Smooth muscle cell (in vitro differentiated cells): ENCODE results near the gene MRPL40. TPM values are rescaled to one million over a fixed set of nuclear protein-coding genes. Genes with fewer than 3 reads are reported as not detected.

Experiments
- DNase-seq: peaks from one replicate; lab custom pipeline; 2025; ENCODE audit not compliant: unreplicated experiment; lab: John Stamatoyannopoulos, UW
- H2AFZ ChIP-seq: fragments of 200-600 bp; sonication (generic); 2 replicates; pipeline ENCODE4 v1.6.0; 2016; ENCODE audit warnings: antibody characterized with exemption, low read depth, mild to moderate bottlenecking
- H3F3A ChIP-seq: fragments of 200-600 bp; sonication (generic); 2 replicates; pipeline ENCODE4 v1.6.0; 2017; ENCODE audit warnings: antibody characterized with exemption, low read depth
- H3K27ac ChIP-seq: fragments of 200-600 bp; sonication (generic); 2 replicates; pipeline ENCODE4 v1.5.1; 2016; ENCODE audit warnings: low read depth, mild to moderate bottlenecking
- H3K27me3 ChIP-seq: fragments of 200-600 bp; sonication (generic); 2 replicates; pipeline ENCODE4 v1.6.1; 2016; ENCODE audit warnings: low read depth, mild to moderate bottlenecking
- H3K36me3 ChIP-seq: fragments of 200-600 bp; sonication (generic); 2 replicates; pipeline ENCODE4 v1.5.1; 2016; ENCODE audit warnings: low read depth
- H3K4me1 ChIP-seq: fragments of 200-600 bp; sonication (generic); 2 replicates; pipeline ENCODE4 v1.5.1; 2016; ENCODE audit warnings: low read depth
- H3K4me2 ChIP-seq: fragments of 200-600 bp; sonication (generic); 2 replicates; pipeline ENCODE4 v1.6.0; 2016; ENCODE audit warnings: mild to moderate bottlenecking
- H3K4me3 ChIP-seq: fragments of 200-600 bp; sonication (generic); 2 replicates; pipeline ENCODE4 v1.5.1; 2016; ENCODE audit warnings: mild to moderate bottlenecking
- H3K79me2 ChIP-seq: fragments of 200-600 bp; sonication (generic); 2 replicates; pipeline ENCODE4 v1.6.0; 2016; ENCODE audit warnings: low read depth, mild to moderate bottlenecking
- H3K9ac ChIP-seq: fragments of 200-600 bp; sonication (generic); 2 replicates; pipeline ENCODE4 v1.6.0; 2016; ENCODE audit warnings: low read depth
- H3K9me3 ChIP-seq: fragments of 200-600 bp; sonication (generic); replicated peaks from 2 replicates; pipeline ENCODE4 v1.5.1; 2016; ENCODE audit warnings: low read depth
- H4K20me1 ChIP-seq: fragments of 200-600 bp; sonication (generic); 2 replicates; pipeline ENCODE4 v1.6.0; 2016; ENCODE audit warnings: low read depth
- CTCF ChIP-seq: fragments of 200-600 bp; sonication (generic); IDR thresholded peaks from 2 replicates; pipeline ENCODE4 v1.5.1; 2017; ENCODE audit warnings: borderline replicate concordance, mild to moderate bottlenecking, antibody characterized with exemption; ENCODE audit not compliant: insufficient read depth, poor library complexity, severe bottlenecking
- WGBS: methylation state at CpG from one replicate; pipeline ENCODE4 v1.1.7; 2016; ENCODE audit warnings: low lambda C conversion rate; 5-methylcytosine and 5-hydroxymethylcytosine counted together
- polyA plus RNA-seq: library from polyadenylated mRNA; unstranded; fragments of >200 nt; fragmentation: Nextera tagmentation; extraction: Ambion mirVana; gene quantifications from 2 replicates; pipeline ENCODE4 v1.2.1, GENCODE V29; 2016
- total RNA-seq: library from RNA; depleted of rRNA; stranded (reverse); fragments of >200 nt; gene quantifications from 2 replicates; pipeline ENCODE4 v1.2.3, GENCODE V29; 2014

MRPL40 gene
- total and polyA plus RNA-seq, 2 experiments from 2014 or later = 30.4 to 54.8 TPM

- no peaks in the 10 kb centered on the region for H3K27me3 ChIP-seq
- H4K20me1 ChIP-seq = peaks cover 6% of the 10 kb centered on the region
- DNase-seq = no peak
- 94% methylated on average over 4 of the region's 4 CpGs for WGBS
- no peaks in the 10 kb centered on the region for H3K4me1 ChIP-seq
- H3K79me2 ChIP-seq = no peaks in the 10 kb centered on the region
- H2AFZ ChIP-seq = no peak overlapping the region
- H3K36me3 ChIP-seq = peaks cover 4% of the 10 kb centered on the region
- H3K9me3 ChIP-seq = no peaks in the 10 kb centered on the region
- no peak for TF ChIP-seq CTCF
- H3K4me3 ChIP-seq = no peak overlapping the region
- H3K9ac ChIP-seq = no peak overlapping the region
- no peak overlapping the region for H3K4me2 ChIP-seq
- H3K27ac ChIP-seq = no peak overlapping the region
- H3F3A ChIP-seq = no peaks in the 10 kb centered on the region
Observed at GRCh38 chr22:19405133-19405532, 27.2 kb upstream of the MRPL40 start.

GRCh38 chr22:19405652-19406051 is 26.7 kb upstream of the MRPL40 start:
- DNase-seq = no peak
- no peak overlapping the region for H3K4me3 ChIP-seq
- 97% methylated on average over 8 of the region's 8 CpGs for WGBS
- H3K27ac ChIP-seq = no peak overlapping the region
- no peak overlapping the region for H3K9ac ChIP-seq
- peaks cover 4% of the 10 kb centered on the region for H3K36me3 ChIP-seq
- H2AFZ ChIP-seq = no peak overlapping the region
- no peaks in the 10 kb centered on the region for H3K27me3 ChIP-seq
- no peaks in the 10 kb centered on the region for H3K9me3 ChIP-seq
- no peak for TF ChIP-seq CTCF
- no peaks in the 10 kb centered on the region for H3K79me2 ChIP-seq
- no peak overlapping the region for H3K4me2 ChIP-seq
- no peaks in the 10 kb centered on the region for H3K4me1 ChIP-seq
- no peaks in the 10 kb centered on the region for H3F3A ChIP-seq
- peaks cover 11% of the 10 kb centered on the region for H4K20me1 ChIP-seq

GRCh38 chr22:19406281-19406811 is 26.0 kb upstream of the MRPL40 start:
- Histone ChIP-seq H3K4me2 (no peak overlapping the region), H3K79me2 (no peaks in the 10 kb centered on the region), H3K9ac (no peak overlapping the region), H3K36me3 (peaks cover 4% of the 10 kb centered on the region), H3K9me3 (no peaks in the 10 kb centered on the region), H3F3A (no peaks in the 10 kb centered on the region), H3K4me1 (no peaks in the 10 kb centered on the region), H3K4me3 (no peak overlapping the region), H3K27me3 (no peaks in the 10 kb centered on the region), H2AFZ (no peak overlapping the region), H4K20me1 (peaks cover 17% of the 10 kb centered on the region), H3K27ac (no peak overlapping the region)
- DNase-seq = no peak
- 88% methylated on average over 3 of the region's 3 CpGs for WGBS
- no peak for TF ChIP-seq CTCF

GRCh38 chr22:19406846-19407245 is 25.5 kb upstream of the MRPL40 start:
- WGBS = 97% methylated on average over 4 of the region's 4 CpGs
- Histone ChIP-seq H3K27ac (no peak overlapping the region), H4K20me1 (peaks cover 22% of the 10 kb centered on the region), H3K4me2 (no peak overlapping the region), H2AFZ (no peak overlapping the region), H3F3A (no peaks in the 10 kb centered on the region), H3K9me3 (no peaks in the 10 kb centered on the region), H3K79me2 (peaks cover under 1% of the 10 kb centered on the region), H3K27me3 (no peaks in the 10 kb centered on the region), H3K36me3 (peaks cover 4% of the 10 kb centered on the region), H3K4me1 (no peaks in the 10 kb centered on the region), H3K4me3 (no peak overlapping the region), H3K9ac (no peak overlapping the region)
- no peak for TF ChIP-seq CTCF
- DNase-seq = no peak
